Gastrocnemius medialis (tissue), 4 donors: ENCODE measurements around the gene MT1B.

ENCODE experiments used
- POLR2A ChIP-seq, 2 donors: fragments of 450-650 bp; IDR thresholded peaks; one replicate each; pipeline ENCODE4 v1.6.1; 2017; ENCODE audit warnings: antibody characterized with exemption in 2 of 2, mild to moderate bottlenecking in 2 of 2, moderate library complexity in 2 of 2
- TF ChIP-seq, protein P1 (sequence below), 5 experiments: fragments of 450-650 bp in 3 of 5; fragments of 200-600 bp in 2 of 5; sonication (generic) in 2 of 5; IDR thresholded peaks in 4 of 5; conservative IDR thresholded peaks in 1 of 5; 1 replicate in 4 of 5; 2 replicates in 1 of 5; pipeline ENCODE4 v1.5.1; 2016 to 2019; ENCODE audit warnings: antibody characterized with exemption in 5 of 5, mild to moderate bottlenecking in 3 of 5, moderate library complexity in 3 of 5

DNA sequence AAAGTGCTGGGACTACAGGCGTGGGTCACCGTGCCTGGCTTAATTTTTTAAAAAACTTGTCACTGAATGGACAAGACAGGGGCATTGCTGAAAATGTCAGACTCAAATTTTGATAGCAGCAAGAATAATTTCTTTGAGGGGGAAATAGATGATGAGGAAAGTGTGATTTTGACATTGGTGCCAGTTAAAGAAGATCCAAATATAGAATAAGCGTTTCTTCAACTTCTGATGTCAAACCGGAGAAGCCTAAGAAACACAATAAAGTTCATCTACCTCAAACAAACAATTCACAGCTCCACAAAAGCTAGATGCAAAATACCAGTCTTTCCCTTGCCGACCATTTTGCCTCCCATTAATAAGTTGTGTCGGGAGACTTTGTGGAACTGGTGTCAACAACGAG lies 35.1 kb downstream of the MT1B start:
- TF ChIP-seq, protein P1, sequence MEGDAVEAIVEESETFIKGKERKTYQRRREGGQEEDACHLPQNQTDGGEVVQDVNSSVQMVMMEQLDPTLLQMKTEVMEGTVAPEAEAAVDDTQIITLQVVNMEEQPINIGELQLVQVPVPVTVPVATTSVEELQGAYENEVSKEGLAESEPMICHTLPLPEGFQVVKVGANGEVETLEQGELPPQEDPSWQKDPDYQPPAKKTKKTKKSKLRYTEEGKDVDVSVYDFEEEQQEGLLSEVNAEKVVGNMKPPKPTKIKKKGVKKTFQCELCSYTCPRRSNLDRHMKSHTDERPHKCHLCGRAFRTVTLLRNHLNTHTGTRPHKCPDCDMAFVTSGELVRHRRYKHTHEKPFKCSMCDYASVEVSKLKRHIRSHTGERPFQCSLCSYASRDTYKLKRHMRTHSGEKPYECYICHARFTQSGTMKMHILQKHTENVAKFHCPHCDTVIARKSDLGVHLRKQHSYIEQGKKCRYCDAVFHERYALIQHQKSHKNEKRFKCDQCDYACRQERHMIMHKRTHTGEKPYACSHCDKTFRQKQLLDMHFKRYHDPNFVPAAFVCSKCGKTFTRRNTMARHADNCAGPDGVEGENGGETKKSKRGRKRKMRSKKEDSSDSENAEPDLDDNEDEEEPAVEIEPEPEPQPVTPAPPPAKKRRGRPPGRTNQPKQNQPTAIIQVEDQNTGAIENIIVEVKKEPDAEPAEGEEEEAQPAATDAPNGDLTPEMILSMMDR (IDR thresholded peaks at IDR 0.05 in 4 of 5, conservative IDR thresholded peaks at IDR 0.05 in 1 of 5) = no peak
- no peak for TF ChIP-seq POLR2A (IDR thresholded peaks at IDR 0.05)
